IPS DF 4.7 (cell line): Measurements from ENCODE around the gene AKT3.
"Not testable (repeated sequence)": the region's sequence is repeated elsewhere in the genome, so short reads cannot be mapped to it uniquely, and the experiment has no call there.

Source experiments
- DNase-seq: peaks from one replicate; pipeline ENCODE4 v3.0.0-alpha.2; 2013; ENCODE audit warnings: low spot score; ENCODE audit errors: extremely low read depth

Gene AKT3

DNA sequence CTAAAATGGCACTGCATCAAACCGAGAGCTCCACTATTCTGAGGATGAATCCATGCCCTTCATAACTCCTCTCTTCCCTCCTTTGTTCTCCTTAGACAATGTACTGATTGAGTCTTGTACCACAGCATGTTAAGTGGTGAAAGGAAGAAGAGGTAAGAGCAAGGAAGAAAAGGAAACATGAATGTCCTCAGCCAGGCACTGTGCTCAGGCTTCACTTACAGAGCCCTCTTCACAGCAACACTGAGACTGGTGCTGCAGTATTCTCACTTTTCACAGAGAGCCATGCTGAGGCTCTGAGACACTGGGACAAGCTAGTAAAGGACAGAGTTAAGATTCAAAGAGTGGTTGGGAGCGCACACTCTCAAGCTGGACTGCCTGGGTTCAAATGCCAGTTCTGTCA, 143.5 kb downstream of the AKT3 start:
- DNase-seq, result no peak

DNA sequence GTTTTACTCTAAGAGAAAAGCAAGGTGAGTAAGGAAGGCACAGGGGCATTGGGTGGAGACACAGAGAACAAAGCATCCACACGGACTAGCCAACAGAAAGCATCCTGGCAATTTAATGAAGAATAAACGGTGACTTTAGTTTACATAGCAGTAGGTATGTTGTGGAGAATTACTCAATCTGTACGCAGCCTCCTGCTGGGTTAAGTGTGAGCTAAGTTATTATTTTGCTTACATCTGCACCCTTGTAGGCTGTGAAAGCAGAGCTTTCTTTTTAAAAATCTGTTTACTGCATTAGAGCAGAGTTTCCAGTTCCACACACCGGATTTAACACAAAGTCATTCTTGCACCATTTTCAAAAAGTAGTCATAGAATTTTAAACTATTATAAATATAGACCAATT, 144.5 kb downstream of the AKT3 start:
- DNase-seq, result no peak

DNA sequence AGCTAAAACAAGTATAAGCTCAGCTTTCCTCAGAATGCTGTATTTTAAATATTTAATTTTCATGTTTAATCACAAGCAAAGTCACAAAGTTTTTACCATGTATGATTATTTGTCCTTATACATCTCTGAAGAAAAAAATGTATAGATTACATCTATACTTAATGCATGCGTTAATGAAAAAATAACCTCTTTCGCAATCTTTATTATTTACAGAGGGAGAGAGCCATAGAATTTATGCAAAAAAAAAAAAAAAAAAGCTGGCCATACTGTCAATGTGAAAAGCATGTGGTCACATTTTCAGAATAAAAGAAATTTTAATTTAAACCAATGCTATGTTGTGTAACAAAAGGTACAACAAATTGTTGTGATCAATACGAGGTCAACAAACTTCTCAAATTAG, 148.2 kb downstream of the AKT3 start:
- no peak for DNase-seq

DNA sequence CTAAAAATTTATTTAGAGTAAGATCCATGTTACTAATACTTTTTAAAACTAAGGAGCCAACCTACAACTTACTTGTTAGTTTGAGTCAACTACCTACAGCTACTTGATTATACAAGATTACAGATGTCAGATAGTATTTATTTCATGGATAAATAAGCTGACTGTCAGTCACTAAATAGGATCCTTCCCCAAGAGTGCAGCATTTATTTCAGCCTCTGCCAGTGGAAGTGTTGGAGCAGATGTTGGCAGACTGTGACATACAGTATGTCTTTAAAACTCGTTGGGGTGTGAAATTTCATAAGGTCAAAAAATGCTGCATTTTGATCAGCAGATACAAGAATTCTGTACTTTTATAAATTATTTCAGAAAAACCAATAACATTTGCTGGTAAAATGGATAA, 156.2 kb downstream of the AKT3 start:
- no peak for DNase-seq

DNA sequence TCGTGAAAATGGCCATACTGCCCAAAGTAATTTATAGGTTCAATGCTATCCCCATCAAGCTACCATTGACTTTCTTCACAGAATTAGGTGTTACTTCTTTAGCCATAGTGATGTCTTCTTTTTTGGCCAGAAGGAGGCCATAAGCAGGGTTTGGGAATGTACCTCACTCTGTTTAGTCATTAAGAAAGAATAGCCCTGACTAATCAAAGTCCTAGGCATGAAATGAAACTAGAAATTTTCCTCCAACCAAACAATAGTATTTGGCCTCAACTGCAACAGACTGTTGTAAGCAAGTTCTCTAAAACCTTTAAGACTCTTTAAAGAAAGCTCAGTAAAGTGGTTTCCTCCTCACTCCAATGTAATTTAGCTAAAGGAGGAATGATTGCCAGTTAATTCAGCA, 163.9 kb downstream of the AKT3 start:
- DNase-seq, result no peak

DNA sequence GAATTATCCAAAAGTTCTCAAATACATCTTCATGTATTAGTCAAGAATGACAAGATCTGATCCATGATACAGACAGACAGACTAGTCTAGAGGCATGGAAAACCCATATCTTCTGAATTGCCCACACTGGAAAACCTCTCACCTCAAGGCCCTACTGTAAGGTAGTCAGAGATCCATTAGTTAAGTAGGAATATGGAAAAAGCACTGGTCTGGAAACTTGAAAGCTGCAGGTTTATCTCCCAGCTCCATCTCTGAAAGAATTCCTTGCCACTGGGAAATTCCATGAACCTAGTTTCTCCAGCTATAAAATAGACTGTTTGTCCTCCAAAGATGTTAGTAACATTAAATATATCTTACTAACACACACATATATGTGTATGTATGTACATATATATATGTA, 169.2 kb downstream of the AKT3 start:
- DNase-seq, result no peak

DNA sequence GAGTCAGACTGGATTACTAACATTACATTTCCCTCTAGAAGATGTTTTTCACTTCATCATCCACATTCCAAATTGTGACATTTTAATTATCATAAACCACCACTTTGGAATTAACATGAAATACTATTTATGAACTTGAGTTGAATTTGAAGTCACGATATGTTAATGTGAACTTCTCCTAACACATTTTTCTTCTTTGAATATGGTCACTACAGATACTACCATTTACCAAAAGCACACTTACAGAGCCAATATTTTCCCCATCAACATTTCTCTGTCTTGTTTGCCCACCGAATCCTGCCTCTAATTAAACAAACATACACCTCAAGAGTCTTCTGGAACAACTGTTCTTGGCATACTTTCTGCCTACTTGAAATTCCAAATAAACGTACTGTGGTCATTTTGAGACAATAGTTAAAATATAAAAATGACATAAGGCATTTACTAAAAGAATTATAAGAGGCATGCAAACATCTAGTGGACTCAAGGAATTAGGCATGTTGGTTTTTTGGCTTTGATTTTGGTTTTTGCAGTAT, 177.4 kb downstream of the AKT3 start:
- no peak for DNase-seq

DNA sequence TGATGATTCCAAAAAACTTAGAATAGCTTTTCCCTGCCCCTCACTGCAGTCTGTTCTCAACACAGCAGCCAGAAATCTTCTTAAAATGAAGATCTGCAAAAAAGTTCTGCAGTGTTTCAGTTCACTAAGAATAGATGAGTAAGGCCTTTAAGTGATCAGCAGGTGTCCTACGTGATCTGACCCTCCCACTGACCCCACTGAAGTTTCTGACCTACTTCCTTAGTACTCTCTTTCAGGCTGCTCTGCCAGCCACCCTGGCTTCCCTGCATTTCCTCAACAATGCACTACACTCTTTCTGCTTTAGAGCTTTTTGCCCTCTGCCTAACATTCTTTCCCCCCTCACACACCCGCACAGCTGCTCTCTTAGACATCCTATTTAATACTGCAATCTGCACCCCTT, 182.5 kb downstream of the AKT3 start:
- no peak for DNase-seq

DNA sequence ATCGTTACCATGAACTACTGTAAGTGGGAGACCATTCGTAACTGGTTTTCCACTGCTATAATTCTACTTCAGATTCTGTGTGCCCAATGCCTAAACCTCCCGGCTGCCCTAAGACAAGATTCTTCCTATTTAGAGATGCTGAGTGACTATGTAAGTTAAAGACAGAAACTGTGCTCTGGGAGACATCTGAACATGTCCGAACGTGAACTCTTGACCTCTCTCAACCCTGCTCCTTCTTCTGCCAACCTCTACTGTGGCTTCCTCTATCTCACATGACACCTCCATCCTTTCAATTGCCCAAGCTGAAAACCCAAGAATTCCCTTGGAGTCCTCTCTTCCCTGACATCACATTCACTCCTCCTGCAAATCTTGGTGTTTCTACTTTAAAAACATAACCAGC, 182.9 kb downstream of the AKT3 start:
- no peak for DNase-seq

DNA sequence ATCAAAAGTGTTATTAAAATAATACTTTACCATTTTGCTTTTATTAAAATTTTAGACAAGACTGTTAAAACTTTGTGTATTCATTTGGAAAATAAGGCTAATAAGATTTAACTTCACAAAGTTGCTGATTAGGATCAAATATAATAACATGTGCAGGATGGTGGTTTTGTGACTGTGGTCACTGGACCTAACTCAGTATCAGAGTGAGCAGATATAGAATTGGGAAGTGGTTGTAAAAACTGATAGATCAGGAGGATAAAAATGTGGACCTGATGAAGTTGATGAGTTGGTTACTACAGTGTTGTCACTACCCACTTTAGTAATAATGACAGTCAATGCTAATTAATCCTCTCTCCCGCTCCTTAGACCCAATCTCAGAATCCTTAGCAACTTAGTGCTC, 186.4 kb downstream of the AKT3 start:
- no peak for DNase-seq

DNA sequence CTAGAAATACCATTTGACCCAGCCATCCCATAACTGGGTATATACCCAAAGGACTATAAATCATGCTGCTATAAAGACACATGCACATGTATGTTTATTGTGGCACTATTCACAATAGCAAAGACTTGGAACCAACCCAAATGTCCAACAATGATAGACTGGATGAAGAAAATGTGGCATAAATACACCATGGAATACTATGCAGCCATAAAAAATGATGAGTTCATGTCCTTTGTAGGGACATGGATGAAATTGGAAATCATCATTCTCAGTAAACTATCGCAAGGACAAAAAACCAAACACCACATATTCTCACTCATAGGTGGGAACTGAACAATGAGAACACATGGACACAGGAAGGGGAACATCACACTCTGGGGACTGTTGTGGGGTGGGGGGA, 187.9 kb downstream of the AKT3 start:
- not testable (repeated sequence) for DNase-seq

DNA sequence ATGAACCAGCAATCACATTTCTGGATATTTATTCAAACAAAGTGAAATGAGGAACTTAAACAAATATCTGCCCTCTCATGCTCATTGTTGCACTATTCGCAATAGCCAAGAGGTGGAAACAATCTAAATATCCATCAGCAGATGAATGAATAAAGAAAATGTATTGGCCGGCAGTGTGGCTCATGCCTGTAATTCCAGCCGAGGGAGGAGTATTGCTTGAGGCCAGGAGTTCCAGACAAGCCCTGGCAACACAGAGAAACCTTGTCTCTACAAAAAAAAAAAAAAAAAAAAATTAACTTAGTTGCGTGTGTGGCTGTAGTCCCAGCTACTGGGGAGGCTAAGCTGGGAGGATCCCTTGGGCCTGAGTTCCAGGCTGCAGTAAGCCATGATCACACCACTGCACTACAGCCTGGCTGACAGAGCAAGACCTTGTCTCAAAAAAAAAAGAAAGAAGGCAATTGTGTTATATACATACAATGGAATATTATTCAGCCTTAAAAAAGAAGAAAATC, 191.4 kb downstream of the AKT3 start:
- DNase-seq, result no peak

DNA sequence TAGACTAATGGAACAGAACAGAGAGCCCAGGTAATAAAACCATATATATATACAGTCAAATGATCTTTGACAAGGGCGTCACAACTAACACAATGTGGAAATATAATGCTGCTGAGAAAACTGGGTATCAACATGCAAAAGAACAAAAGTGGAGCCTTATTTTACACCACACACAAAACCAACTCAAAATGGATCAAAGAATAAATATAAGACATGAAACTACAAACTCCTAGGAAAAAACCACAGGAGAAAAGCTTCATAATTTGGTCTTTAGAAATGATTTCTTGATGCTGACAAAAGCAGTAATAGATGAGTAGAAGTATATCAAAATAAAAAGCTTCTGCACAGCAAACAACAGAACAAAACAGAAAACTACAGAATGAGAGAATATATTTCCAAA, 192.2 kb downstream of the AKT3 start:
- DNase-seq, result no peak

DNA sequence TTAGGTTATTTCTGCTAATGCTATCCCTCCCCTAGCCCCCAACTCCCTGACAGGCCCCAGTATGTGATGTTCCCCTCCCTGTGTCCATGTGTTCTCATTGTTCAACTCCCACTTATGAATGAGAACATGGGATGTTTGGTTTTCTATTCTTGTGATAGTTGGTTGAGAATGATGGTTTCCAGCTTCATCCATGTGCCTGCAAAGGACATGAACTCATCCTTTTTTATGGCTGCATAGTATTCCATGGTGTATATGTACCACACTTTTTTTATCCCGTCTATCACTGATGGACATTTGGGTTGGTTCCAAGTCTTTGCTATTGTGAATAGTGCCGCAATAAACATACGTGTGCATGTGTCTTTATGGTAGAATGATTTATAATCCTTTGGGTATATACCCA, 200.5 kb downstream of the AKT3 start:
- not testable (repeated sequence) for DNase-seq

DNA sequence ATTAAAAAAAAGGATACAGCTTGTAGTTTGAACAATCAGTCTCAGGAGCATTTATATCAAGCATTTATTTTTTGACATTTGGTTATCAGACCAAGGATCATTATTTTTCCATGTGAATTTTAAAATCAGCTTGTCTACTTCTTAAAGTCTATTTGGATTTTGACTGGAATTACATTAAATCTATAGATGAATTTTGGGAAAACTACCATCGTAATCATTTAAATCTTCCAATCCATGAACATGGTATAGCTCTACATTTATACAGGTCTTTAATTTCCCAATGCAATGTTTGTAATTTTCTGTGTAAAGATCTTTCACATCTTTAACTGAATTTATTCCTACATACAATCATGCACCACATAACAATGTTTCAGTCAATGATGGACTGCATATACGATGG, 203.2 kb downstream of the AKT3 start:
- DNase-seq, result no peak

DNA sequence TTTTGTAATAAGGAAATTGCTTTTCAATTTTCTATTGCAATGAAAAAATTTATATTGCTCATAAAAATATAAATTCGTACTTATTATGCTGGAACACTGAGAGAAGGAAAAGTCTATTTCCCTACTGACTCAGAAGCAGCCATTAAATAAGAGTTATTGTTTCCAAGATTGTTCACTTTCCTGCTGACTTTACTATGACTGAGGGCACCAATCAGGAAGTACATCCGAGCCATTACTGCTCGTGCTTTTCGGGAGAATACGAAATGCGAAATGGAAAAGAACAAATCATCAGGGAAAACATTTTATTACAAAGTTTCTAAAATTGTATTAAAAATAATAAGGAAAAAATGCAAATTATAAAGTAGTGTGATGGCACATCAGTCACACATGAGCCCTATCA, 204.8 kb downstream of the AKT3 start:
- no peak for DNase-seq

DNA sequence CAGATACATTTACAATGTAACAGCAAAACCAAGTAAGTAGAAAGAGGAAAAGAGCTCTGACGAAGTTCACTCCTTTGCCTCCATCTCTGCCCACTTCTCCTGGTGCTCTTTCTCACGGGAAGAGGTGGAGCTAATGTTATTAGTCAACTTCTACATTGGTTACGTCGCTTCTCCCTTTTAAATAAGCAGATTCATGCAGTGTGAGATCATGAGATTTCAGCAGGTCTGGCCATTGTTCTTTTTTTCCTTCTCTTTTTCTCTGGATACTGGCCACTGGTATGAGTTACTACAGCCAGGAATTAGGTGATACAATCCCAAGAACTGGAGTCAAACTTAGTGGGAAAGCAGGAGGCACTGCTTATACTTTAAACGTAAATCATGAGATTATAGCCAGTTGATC, 207.1 kb downstream of the AKT3 start:
- no peak for DNase-seq

DNA sequence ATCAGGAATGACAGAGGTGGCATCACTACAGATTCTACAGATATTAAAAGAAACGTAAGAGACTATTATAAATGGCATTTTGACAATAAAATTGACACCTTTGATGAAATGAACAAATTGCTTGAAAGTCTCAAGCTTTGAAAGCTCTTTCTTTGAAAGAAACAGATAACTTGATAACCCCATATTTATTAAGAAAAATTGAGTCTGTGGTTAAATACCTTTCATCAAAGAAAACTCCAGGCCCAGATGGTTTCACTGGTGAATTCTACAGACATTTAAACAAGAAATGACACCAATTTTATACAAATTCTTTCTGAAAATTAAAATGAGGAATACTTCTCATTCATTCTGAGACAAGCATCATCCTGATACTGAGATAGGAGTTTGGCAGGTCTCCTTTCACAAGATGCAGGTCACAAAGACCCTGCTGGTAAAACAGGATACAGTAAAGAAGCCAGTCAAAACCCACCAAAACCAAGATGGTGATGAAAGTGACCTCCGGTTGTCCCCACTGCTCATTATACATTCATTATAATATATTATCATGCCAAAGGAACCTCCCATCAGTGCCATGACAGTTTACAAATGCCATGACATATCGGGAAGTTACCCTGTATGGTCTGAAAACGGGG, 210.9 kb downstream of the AKT3 start:
- DNase-seq, result no peak

DNA sequence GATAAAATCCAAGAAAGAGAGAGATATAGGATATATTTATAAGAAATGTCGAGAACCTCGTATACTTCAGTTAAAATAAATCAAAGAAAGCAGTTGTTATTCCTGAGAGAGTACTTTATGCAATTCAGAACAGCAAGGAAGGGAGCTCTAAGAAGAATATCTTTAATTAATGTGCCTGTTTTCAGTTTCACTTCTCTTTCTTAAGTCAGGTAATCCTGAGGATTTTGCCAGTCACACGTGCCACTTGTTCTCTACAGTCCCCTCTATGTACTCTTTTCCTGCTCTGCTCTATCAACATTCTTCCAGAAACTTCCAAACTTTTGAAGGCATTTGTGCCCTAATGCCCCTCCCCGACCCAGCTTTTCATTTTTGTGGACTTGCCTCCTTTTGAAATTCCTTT, 211.9 kb downstream of the AKT3 start:
- no peak for DNase-seq

DNA sequence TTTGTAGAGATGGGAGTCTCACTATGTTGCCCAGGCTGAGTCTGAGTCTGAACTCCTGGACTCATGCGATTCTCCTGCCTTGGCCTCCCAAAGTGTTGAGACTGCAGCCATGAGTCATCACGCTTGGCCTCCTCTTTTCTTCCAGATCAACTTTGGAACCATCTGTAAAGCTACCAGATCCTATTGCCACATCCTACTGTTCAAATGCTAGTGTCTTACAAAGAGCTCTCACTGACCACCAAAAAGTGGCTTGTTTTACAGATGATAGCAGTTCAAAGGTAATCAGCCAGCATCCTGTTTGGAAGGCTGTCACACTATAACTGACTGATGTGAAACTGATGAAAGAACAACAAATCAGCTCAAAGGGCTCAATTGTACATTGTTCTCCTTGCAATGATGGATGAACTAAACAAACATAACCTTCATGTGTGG, 221.6 kb downstream of the AKT3 start:
- DNase-seq, result no peak

DNA sequence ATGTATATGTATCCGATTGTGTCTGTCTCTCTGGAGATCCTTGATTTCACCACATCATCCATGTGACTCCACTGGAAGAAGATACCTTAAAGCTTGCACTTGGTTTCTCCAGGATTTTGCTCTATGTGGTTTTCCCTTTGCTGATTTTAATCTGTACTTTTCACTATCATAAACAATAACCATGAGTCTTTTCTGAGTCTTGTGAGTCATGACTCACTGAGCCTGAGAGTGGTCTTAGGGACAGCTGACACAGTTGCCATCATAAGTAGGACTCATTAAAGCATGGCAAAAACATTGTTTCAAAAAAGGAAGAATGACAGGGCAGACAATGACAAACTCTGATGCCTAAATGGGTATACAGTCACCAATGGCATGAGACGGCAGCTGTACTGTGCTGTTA, 226.2 kb downstream of the AKT3 start:
- no peak for DNase-seq

DNA sequence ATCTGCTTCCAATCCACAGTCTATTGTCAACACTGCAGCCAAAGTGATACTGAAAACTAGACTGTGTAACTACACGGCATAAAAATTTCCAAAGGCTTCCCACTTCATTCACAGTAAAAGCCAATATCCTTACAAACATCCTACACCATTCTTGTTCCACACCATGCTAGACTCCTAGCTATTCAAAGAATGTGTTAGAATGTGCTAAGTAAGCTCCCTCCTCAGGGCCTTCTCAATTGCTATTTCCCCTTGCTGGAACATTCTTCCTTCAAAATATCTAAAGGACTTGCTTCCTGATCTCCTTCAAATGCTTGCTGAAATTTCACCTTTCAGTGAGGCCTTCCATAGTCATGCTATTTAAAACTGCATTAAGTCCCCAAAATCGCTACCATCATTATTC, 228.1 kb downstream of the AKT3 start:
- DNase-seq, result peak; percentile 3

DNA sequence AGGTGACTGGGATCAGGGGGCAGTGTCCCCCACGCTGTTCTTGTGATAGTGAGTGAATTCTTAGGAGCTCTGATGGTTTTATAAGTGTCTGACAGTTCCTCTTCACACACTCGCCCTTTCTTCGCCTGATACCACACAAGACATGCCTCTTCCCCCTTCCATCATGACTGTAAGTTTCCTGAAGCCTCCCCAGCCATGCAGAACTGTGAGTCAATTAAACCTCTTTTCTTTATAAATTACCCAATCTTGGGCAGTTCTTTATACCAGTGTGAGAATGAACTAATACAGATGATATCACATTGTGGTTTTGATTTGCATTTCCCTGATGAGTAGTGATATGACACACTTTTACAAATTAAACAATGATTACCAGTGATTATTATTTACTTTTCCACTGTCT, 229.9 kb downstream of the AKT3 start:
- no peak for DNase-seq

DNA sequence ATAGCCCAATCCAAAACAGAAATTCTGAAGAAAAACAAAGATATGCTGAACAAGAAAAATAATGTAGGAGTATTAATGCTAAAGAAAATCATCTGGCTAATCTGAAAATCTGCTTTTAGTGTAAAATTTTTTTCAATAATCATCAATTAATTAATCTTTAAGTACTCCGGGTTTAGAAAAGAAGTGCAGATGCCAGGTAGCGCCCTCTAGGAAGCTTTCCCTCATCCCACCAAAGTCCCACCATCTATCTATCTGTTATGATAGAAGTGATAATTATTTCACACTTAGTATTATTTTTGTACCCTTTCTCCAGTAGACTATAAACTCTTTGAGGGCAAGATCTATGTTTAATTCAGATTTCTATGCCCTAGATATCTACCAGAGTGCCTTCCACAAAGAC, 240.3 kb downstream of the AKT3 start:
- DNase-seq, result no peak
